ENCODE data around the gene NEIL1. TPM values are rescaled to one million over a fixed set of nuclear protein-coding genes. Genes with fewer than 3 reads are reported as not detected.
A peak's percentile ranks its signal among the peaks of the same experiment; 100 is the strongest.
"Not testable (repeated sequence)": the region's sequence is repeated elsewhere in the genome, so short reads cannot be mapped to it uniquely, and the experiment has no call there.

Gene NEIL1
- total and polyA plus RNA-seq, 2 donors (not counting 1 experiment from before 2014, with no cell fraction given) = 0.68 to 6.3 TPM

DNA sequence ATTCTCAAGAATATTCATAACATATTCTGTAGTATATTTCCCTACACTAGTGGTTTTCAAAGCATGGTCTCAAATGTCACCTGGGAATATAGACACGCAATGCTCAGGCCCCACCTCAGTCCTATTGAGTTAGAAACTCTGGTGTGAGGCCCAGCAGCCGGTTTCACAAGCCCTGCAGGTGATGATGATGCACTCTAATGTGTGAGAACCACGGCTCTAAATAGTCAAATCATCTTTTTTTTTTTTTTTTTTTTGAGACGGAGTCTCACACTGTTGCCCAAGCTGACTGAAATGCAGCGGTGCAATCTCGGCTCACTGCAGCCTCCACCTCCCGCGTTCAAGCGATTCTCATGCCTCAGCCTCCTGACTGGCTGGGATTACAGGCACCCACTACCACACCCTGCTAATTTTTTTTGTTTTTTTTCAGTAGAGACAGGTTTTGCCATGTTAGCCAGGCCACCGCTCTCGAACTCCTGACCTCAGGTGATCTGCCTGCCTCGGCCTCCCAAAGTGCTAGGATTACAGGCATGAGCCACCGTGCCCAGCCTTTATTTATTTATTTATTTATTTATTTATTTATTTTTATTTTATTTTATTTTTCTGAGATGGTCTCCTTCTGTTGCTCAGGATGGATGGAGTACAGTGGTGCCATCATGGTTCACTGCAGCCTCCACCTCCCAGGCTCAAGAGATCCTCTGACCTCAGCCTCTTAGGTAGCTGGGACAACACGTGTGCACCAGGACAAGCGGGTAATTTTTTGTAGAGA lies 13.0 kb upstream of the NEIL1 start:
- H3K36me3 ChIP-seq (ENCODE audit: control insufficient read depth, insufficient read depth, low read length); H3K9ac ChIP-seq (ENCODE audit: insufficient read depth, low read length); H2AFZ ChIP-seq (ENCODE audit: low read length); H3K27ac ChIP-seq (ENCODE audit: insufficient read depth, low read length); H3K4me2 ChIP-seq (ENCODE audit: extremely low read depth, insufficient read depth, low read length); H3K79me2 ChIP-seq (ENCODE audit: control insufficient read depth, insufficient read depth, low read length); DNase-seq (ENCODE audit: low read depth in 2 of 2); H3K9me3 ChIP-seq (ENCODE audit: control insufficient read depth, insufficient read depth, low read depth, low read length); H4K20me1 ChIP-seq (ENCODE audit: control insufficient read depth, extremely low read depth, insufficient read depth, low read length); H3K27me3 ChIP-seq (ENCODE audit: control insufficient read depth, insufficient read depth, low read length); H3K4me3 ChIP-seq (replicated peaks in 1 of 4; ENCODE audit: control extremely low read depth in 1 of 4, insufficient read depth in 1 of 4, low read depth in 3 of 4, low read length in 4 of 4); H3K4me1 ChIP-seq (ENCODE audit: control insufficient read depth, extremely low read depth, insufficient read depth, low read length): not testable (repeated sequence)

DNA sequence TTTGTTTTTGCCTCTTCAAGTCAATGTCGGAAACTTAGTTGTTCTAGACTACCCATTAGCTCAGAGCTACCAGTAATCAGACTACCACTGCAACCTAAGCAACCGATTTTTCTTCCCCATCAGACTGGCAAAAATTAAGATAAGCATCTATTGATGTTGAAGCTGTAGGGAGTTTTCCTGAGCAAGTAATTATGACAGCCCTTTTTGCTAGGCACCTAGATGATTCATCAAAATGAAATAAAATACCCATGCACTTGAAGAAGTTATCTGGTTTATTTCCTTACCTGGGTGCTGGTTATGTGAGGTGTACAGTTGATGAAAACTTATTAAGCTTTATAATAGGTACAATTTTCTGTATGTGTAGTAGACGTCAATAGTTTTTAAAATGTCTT lies 11.5 kb upstream of the NEIL1 start:
- Histone ChIP-seq H4K20me1 (ENCODE audit: control insufficient read depth, extremely low read depth, insufficient read depth, low read length) (no peaks in the 10 kb centered on the region), H3K27ac (ENCODE audit: insufficient read depth, low read length) (no peak overlapping the region), H3K4me3 (replicated peaks in 1 of 4; ENCODE audit: control extremely low read depth in 1 of 4, insufficient read depth in 1 of 4, low read depth in 3 of 4, low read length in 4 of 4) (peak overlapping the region; percentile 5 to 90 (median 60)), H3K4me1 (ENCODE audit: control insufficient read depth, extremely low read depth, insufficient read depth, low read length) (no peaks in the 10 kb centered on the region), H3K36me3 (ENCODE audit: control insufficient read depth, insufficient read depth, low read length) (peaks cover 7% of the 10 kb centered on the region), H3K79me2 (ENCODE audit: control insufficient read depth, insufficient read depth, low read length) (peaks cover 7% of the 10 kb centered on the region), H3K27me3 (ENCODE audit: control insufficient read depth, insufficient read depth, low read length) (no peaks in the 10 kb centered on the region), H3K9ac (ENCODE audit: insufficient read depth, low read length) (no peak overlapping the region), H2AFZ (ENCODE audit: low read length) (peak overlapping the region; percentile 75), H3K9me3 (ENCODE audit: control insufficient read depth, insufficient read depth, low read depth, low read length) (no peaks in the 10 kb centered on the region), H3K4me2 (ENCODE audit: extremely low read depth, insufficient read depth, low read length) (peak overlapping the region; percentile 6)
- no peak for DNase-seq (ENCODE audit: low read depth in 2 of 2)
- TF ChIP-seq, protein P1, sequence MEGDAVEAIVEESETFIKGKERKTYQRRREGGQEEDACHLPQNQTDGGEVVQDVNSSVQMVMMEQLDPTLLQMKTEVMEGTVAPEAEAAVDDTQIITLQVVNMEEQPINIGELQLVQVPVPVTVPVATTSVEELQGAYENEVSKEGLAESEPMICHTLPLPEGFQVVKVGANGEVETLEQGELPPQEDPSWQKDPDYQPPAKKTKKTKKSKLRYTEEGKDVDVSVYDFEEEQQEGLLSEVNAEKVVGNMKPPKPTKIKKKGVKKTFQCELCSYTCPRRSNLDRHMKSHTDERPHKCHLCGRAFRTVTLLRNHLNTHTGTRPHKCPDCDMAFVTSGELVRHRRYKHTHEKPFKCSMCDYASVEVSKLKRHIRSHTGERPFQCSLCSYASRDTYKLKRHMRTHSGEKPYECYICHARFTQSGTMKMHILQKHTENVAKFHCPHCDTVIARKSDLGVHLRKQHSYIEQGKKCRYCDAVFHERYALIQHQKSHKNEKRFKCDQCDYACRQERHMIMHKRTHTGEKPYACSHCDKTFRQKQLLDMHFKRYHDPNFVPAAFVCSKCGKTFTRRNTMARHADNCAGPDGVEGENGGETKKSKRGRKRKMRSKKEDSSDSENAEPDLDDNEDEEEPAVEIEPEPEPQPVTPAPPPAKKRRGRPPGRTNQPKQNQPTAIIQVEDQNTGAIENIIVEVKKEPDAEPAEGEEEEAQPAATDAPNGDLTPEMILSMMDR (conservative IDR thresholded peaks at IDR 0.05 in 1 of 2, IDR thresholded peaks at IDR 0.05 in 1 of 2; ENCODE audit: low read depth in 1 of 2, low read length in 2 of 2) = no peak
- no peak for TF ChIP-seq EZH2 (IDR thresholded peaks at IDR 0.05; ENCODE audit: low read length, missing control alignments)

DNA sequence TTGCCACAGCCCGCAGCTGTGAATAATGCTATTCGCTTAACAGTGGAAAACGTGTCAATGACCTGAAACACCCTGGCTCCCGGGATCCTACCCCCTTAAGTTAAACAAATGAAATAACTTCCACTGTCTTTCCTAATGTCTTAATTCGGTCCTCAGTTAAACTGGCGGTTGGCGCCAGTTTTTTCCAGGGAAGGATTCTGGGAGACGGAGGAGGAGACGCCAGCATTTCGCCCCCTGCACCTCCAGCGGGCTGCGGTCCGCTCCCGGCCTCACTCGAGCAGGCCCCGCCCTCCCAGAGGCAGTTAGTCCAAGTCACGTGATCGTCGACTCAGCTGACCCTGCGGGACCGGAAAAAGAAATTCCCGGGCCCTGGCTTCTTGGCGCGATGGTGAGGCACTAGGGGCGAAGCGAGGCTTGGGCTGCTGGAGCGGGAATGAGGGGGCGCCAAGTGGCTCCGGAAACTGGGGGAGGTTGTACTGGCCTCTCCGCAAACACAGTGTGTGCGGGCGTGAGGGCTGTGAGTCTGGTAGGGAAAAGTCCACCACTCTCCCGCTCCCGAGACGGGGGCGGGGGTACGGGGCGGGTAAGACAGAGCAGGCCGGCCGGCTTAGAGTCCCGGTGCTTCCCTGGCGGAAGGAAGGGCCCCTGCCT lies 11.0 kb upstream of the NEIL1 start, which contains the start of gene COMMD4:
TSS of gene COMMD4 (plus strand) at position 359 of the 651 bp plus-strand sequence. CDS start at position 386, 27 bp downstream.
- H3K27ac ChIP-seq (ENCODE audit: insufficient read depth, low read length) = peak within 1 kb of the TSS; percentile 66
- no peaks in the 10 kb centered on the region for H4K20me1 ChIP-seq (ENCODE audit: control insufficient read depth, extremely low read depth, insufficient read depth, low read length)
- no peaks in the 10 kb centered on the region for H3K27me3 ChIP-seq (ENCODE audit: control insufficient read depth, insufficient read depth, low read length)
- H3K36me3 ChIP-seq (ENCODE audit: control insufficient read depth, insufficient read depth, low read length) = peaks cover 8% of the 10 kb centered on the region
- peak within 1 kb of the TSS; percentile 72 for H3K9ac ChIP-seq (ENCODE audit: insufficient read depth, low read length)
- H3K4me1 ChIP-seq (ENCODE audit: control insufficient read depth, extremely low read depth, insufficient read depth, low read length) = no peaks in the 10 kb centered on the region
- H3K9me3 ChIP-seq (ENCODE audit: control insufficient read depth, insufficient read depth, low read depth, low read length) = no peaks in the 10 kb centered on the region
- peak within 1 kb of the TSS; percentile 75 for H2AFZ ChIP-seq (ENCODE audit: low read length)
- TF ChIP-seq, protein P1 (conservative IDR thresholded peaks at IDR 0.05 in 1 of 2, IDR thresholded peaks at IDR 0.05 in 1 of 2; ENCODE audit: low read depth in 1 of 2, low read length in 2 of 2) = no peak
- no peak for TF ChIP-seq EZH2 (IDR thresholded peaks at IDR 0.05; ENCODE audit: low read length, missing control alignments)
- peak within 1 kb of the TSS; percentile 58 to 90 (median 80) for H3K4me3 ChIP-seq (replicated peaks in 1 of 4; ENCODE audit: control extremely low read depth in 1 of 4, insufficient read depth in 1 of 4, low read depth in 3 of 4, low read length in 4 of 4)
- DNase-seq (ENCODE audit: low read depth in 2 of 2) = peak; percentile 94 to 97
- H3K4me2 ChIP-seq (ENCODE audit: extremely low read depth, insufficient read depth, low read length) = peak within 1 kb of the TSS; percentile 82
- H3K79me2 ChIP-seq (ENCODE audit: control insufficient read depth, insufficient read depth, low read length) = peaks cover 7% of the 10 kb centered on the region

Measured in fibroblast of lung (primary cell).